AG09309 (cell line): Measurements from ENCODE around the gene TECPR2.

Experiments
- DNase-seq: peaks from one replicate; pipeline ENCODE4 v3.0.0-alpha.2; 2010; ENCODE audit warnings: low read depth
- H3K4me3 ChIP-seq: 2 replicates; pipeline ENCODE4 v1.5.1; 2011; ENCODE audit warnings: mild to moderate bottlenecking, low read depth, low read length, moderate library complexity; ENCODE audit not compliant: control insufficient read depth
- CTCF ChIP-seq: IDR thresholded peaks from 2 replicates; pipeline ENCODE4 v1.5.1; 2011; ENCODE audit warnings: mild to moderate bottlenecking, low read depth, low read length, inconsistent platforms; ENCODE audit not compliant: insufficient read depth, control insufficient read depth; ENCODE audit errors: missing control alignments

The TECPR2 gene

GRCh38 chr14:102464006-102464405 lies 101.3 kb downstream of the TECPR2 start:
- no peak for TF ChIP-seq CTCF
- no peak for DNase-seq
- H3K4me3 ChIP-seq, result no peak overlapping the region

- no peak for TF ChIP-seq CTCF
- DNase-seq, result no peak
- H3K4me3 ChIP-seq, result no peak overlapping the region
These were observed 102.2 kb downstream of the TECPR2 start for GRCh38 chr14:102464846-102465341.

- TF ChIP-seq CTCF, result no peak
- H3K4me3 ChIP-seq, result no peak overlapping the region
These were observed 106.5 kb downstream of the TECPR2 start for GRCh38 chr14:102469261-102469660.

GRCh38 chr14:102471921-102472790 lies 109.4 kb downstream of the TECPR2 start:
- no peak for TF ChIP-seq CTCF

More at GRCh38 chr14:102469261-102469660, 106.5 kb downstream of the TECPR2 start:
- DNase-seq, result no peak

GRCh38 chr14:102472791-102473150 lies 110.0 kb downstream of the TECPR2 start:
- TF ChIP-seq CTCF, result no peak
- no peak for DNase-seq
- H3K4me3 ChIP-seq, result no peak overlapping the region

More at GRCh38 chr14:102471921-102472790, 109.4 kb downstream of the TECPR2 start:
- DNase-seq, result no peak
- no peak overlapping the region for H3K4me3 ChIP-seq

GRCh38 chr14:102473559-102473958 lies 110.8 kb downstream of the TECPR2 start:
- no peak for TF ChIP-seq CTCF
- no peak overlapping the region for H3K4me3 ChIP-seq
- DNase-seq, result no peak
